ENCODE data around the gene FARP2.
"Not testable (repeated sequence)": the region's sequence is repeated elsewhere in the genome, so short reads cannot be mapped to it uniquely, and the experiment has no call there.

The FARP2 gene

DNA sequence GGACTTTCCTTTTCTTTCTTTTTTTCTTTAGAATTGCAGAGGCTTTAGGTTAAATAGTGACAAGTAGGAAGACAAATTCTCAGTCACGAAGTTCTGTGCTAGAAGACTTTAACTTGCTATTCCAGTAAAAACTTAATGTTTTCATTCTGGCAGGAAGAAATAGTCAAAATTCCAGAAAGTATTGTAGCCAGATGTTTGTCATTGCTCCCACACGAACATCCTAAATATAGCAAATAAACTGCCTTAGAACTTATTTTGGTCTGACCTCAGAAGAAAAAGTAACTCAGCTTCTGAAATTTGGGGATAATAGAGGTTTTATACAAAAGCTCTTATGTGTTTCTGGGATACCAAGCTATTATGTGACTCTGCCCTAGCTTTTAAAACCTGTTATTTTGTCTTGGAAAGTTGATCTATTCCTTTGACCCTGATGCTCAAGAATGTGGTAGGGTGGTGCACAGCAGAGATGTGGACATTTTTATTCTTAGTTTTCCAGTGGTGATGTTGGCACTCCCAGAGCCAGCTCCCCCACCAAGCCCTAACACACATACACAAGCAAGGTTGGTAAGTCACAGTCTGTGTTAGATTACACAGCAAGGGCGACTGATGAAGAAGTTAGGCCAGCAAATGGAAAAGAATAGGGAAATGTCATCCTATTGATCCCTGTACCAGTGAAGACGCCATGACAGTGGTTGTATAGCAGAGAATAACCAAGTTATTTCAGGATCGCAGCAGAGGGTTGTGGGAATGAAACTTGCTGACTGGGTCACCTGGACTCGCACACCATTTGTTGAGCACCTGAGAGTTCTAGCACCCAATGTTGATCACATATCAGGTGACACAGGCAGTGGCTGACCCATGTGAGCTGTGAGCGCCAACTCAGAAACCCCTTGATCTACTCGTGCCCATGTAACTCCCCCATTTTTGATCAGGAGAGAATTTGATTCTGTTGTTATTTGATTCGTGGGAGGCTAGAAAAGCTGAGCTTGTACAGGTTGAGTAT is 23.7 kb downstream of the FARP2 start:
- Histone ChIP-seq H3K4me3 (IDR thresholded peaks at IDR 0.05; ENCODE audit: insufficient read depth, low read depth, low read length) (no peak overlapping the region), H2AFZ (ENCODE audit: low read depth) (no peak overlapping the region), H3K79me2 (ENCODE audit: insufficient read depth, low read depth) (peaks cover 32% of the 10 kb centered on the region; the same call in 1 of the 2 replicates), H3K9ac (peak overlapping the region; percentile 22; the same call in 1 of the 2 replicates), H3K36me3 (ENCODE audit: insufficient read depth) (no peaks in the 10 kb centered on the region), H4K20me1 (ENCODE audit: insufficient read depth) (no peaks in the 10 kb centered on the region), H3K27me3 (ENCODE audit: insufficient read depth, low read depth) (no peaks in the 10 kb centered on the region), H3K27ac (peak overlapping the region; percentile 60), H3K4me2 (peak overlapping the region; percentile 96), H3K4me1 (ENCODE audit: low read depth, poor library complexity, severe bottlenecking) (peaks cover 79% of the 10 kb centered on the region)
- TF ChIP-seq CTCF (conservative IDR thresholded peaks at IDR 0.05; ENCODE audit: low read depth, low read length) = no peak

DNA sequence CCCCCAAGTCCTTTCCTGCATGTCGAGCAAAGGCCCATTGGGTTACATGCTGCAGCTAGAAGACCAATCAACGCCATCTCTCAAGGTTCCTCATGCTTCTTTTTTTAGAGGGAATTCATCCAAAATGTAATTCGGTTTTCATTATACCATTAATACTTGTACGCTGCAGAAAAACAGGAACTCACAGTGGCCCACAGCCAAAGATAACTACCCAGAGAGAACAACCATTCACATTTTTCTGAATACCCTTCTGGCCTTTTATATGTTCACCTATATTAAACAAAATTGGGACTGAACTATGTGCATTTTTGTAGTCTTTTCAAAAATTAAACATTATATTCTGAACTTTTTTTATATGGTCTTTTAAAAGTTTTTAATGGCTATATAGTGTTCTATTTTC is 25.8 kb downstream of the FARP2 start:
- Histone ChIP-seq H3K36me3 (ENCODE audit: insufficient read depth) (no peaks in the 10 kb centered on the region), H3K4me1 (ENCODE audit: low read depth, poor library complexity, severe bottlenecking) (peaks cover 63% of the 10 kb centered on the region), H3K79me2 (ENCODE audit: insufficient read depth, low read depth) (peaks cover 28% of the 10 kb centered on the region; the same call in 1 of the 2 replicates), H3K27me3 (ENCODE audit: insufficient read depth, low read depth) (no peaks in the 10 kb centered on the region), H2AFZ (ENCODE audit: low read depth) (no peak overlapping the region), H3K4me2 (no peak overlapping the region), H4K20me1 (ENCODE audit: insufficient read depth) (no peaks in the 10 kb centered on the region), H3K27ac (no peak overlapping the region), H3K4me3 (IDR thresholded peaks at IDR 0.05; ENCODE audit: insufficient read depth, low read depth, low read length) (no peak overlapping the region), H3K9ac (no peak overlapping the region)
- no peak for TF ChIP-seq CTCF (conservative IDR thresholded peaks at IDR 0.05; ENCODE audit: low read depth, low read length)

GRCh38 chr2:241385450-241385849 is 29.4 kb downstream of the FARP2 start:
- Histone ChIP-seq H3K4me1 (ENCODE audit: low read depth, poor library complexity, severe bottlenecking) (peaks cover 28% of the 10 kb centered on the region), H3K79me2 (ENCODE audit: insufficient read depth, low read depth) (peaks cover 15% of the 10 kb centered on the region; the same call in 1 of the 2 replicates)
- H2AFZ ChIP-seq (ENCODE audit: low read depth); H4K20me1 ChIP-seq (ENCODE audit: insufficient read depth); H3K4me3 ChIP-seq (IDR thresholded peaks at IDR 0.05; ENCODE audit: insufficient read depth, low read depth, low read length); H3K36me3 ChIP-seq (ENCODE audit: insufficient read depth); H3K27me3 ChIP-seq (ENCODE audit: insufficient read depth, low read depth); H3K9ac ChIP-seq; H3K27ac ChIP-seq; H3K4me2 ChIP-seq: not testable (repeated sequence)

DNA sequence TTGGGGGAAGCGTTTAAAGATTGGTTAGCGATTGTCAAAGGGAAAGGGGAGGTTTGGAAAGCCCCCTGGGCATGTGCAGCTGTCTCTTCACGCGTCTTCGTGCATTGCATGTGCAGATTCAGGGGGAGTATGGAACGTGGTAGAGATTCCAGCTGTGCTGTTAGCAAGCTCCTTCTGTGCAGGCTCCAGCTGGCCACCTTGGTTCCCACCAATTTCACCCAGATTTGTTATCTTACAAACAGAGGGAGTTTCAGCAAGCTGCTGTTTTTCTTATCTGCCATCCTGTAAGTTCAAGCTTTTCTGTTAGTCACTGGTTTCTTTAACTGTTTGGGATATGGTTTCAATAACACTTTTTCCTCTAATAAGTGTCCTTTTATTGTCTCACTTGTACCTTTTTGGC is 30.4 kb downstream of the FARP2 start:
- Histone ChIP-seq H3K4me1 (ENCODE audit: low read depth, poor library complexity, severe bottlenecking) (peaks cover 18% of the 10 kb centered on the region), H4K20me1 (ENCODE audit: insufficient read depth) (no peaks in the 10 kb centered on the region), H3K79me2 (ENCODE audit: insufficient read depth, low read depth) (peaks cover 11% of the 10 kb centered on the region; the same call in 1 of the 2 replicates), H3K9ac (no peak overlapping the region), H3K27me3 (ENCODE audit: insufficient read depth, low read depth) (no peaks in the 10 kb centered on the region), H3K4me2 (no peak overlapping the region), H3K4me3 (IDR thresholded peaks at IDR 0.05; ENCODE audit: insufficient read depth, low read depth, low read length) (no peak overlapping the region), H2AFZ (ENCODE audit: low read depth) (no peak overlapping the region), H3K36me3 (ENCODE audit: insufficient read depth) (no peaks in the 10 kb centered on the region), H3K27ac (no peak overlapping the region)
- no peak for TF ChIP-seq CTCF (conservative IDR thresholded peaks at IDR 0.05; ENCODE audit: low read depth, low read length)

GRCh38 chr2:241389697-241390096 is 33.6 kb downstream of the FARP2 start:
- Histone ChIP-seq H3K79me2 (ENCODE audit: insufficient read depth, low read depth) (peaks cover 4% of the 10 kb centered on the region; the same call in 1 of the 2 replicates), H3K4me2 (no peak overlapping the region), H4K20me1 (ENCODE audit: insufficient read depth) (no peaks in the 10 kb centered on the region), H3K27me3 (ENCODE audit: insufficient read depth, low read depth) (no peaks in the 10 kb centered on the region), H3K27ac (no peak overlapping the region), H3K36me3 (ENCODE audit: insufficient read depth) (no peaks in the 10 kb centered on the region), H3K4me3 (IDR thresholded peaks at IDR 0.05; ENCODE audit: insufficient read depth, low read depth, low read length) (no peak overlapping the region), H2AFZ (ENCODE audit: low read depth) (no peak overlapping the region), H3K4me1 (ENCODE audit: low read depth, poor library complexity, severe bottlenecking) (peaks cover 5% of the 10 kb centered on the region), H3K9ac (no peak overlapping the region)
- no peak for TF ChIP-seq CTCF (conservative IDR thresholded peaks at IDR 0.05; ENCODE audit: low read depth, low read length)
